ENCODE data around the gene CAMTA1.

Gene CAMTA1

DNA sequence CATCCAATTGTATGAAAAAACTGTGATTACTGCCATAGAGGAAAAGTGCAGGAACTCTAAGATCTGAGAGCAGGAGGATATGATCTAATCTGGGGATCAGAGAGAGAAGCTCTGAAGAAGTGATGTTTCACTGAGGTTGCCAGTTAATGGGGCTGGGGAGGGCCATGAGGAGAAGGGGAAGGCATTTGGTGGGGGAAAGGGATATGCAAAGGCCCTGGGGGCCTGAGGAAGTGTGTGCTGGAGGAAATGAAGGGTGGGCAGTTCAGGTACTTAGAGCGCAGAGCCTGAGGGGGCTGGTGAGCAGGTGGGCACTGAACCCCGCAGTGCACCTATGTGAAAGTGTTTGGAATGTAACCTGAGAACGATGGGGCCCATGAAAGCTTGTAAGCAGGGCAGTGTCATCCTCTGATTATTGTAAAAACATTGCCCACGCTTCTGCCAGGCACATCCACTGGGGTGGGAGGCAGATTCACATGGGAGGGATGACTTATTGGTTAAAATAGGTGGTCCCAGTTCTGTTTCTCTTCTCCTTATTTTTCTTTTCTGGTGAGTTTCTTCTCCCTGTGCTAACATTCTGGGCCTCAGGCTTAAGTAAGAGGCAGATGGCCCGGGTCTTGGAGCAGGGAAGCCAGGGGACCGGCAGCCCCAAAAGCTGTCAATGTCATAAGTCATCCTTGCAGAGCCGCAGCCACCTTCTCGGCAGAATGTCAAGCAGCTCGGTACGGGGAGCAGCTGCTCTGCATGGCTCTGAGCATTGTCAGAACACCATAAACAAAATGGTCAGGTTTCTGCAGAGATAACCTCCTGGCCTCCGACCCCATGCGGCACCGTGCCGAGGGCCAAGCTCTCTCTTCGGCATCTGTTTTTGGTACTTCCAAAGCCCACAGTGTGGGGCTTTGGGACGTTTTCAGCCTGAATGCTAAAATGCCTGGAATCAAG lies 493.8 kb downstream of the CAMTA1 start:
- no peak for DNase-seq

DNA sequence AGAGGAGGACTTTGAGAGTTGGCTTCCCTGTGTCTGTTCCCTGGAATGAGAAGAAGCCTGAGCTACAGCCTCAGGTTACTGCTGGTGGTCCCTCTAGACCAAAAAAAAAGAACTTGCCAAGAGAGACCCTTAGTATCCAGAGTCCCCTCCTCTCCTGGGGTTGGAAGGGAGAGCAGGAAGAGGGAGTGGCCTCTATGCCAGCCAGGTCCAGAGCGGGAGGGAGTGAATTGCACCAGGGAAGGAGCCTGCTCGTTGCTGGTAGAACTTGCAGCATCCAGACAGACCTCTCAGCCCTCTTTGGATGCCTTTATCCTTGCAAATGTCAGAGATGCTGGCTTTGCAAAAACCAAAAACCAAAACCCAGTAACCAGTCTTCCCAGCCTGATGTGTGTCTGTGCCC lies 494.5 kb downstream of the CAMTA1 start:
- DNase-seq = no peak

DNA sequence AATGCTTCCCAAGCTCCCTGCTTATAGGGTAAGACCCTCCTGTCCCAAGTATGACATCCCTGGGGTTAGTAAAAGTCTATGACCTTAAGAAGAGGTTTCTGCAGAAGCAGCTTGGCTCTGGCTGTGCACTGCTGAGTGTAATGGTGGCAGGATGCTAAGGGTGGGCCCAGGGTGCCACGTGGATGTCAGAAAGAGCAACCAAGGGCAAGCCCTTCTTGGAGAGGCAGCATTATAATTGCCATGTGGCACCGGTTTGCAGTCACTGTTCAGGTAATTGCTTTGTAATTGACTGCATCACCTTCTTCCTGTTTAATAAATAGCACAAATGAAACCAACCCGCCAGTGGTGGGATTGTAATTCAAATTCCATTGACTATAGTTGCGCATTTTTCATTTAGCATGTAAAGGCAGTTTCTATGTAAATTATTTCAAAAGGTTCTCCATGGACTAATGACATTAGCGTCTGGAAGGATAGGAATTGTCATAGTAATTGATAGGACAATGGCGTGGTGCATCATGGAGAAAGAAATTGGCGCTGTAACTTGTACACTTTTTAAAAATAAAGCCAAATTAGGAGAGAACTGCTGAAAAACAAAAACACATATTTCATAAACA lies 495.2 kb downstream of the CAMTA1 start:
- no peak for DNase-seq

DNA sequence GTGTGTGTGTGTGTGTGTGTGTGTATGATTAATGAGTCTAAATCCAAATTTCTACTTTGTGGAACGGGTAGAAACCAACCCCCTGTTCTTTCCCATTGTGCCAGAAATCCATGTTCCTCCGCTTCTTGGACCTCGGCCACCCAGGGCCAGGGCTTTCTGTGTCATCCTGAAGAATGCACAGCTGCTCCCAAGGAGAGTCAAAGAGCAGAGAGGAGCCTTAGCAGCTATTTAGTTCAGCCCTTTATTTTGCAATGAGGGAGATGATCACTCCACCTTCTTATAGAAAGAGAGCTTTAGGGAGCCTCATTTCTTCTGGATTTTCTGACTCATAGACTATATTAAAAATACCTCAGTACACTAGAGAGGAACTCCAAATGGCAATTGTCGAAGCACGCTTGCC lies 496.6 kb downstream of the CAMTA1 start:
- no peak for DNase-seq

DNA sequence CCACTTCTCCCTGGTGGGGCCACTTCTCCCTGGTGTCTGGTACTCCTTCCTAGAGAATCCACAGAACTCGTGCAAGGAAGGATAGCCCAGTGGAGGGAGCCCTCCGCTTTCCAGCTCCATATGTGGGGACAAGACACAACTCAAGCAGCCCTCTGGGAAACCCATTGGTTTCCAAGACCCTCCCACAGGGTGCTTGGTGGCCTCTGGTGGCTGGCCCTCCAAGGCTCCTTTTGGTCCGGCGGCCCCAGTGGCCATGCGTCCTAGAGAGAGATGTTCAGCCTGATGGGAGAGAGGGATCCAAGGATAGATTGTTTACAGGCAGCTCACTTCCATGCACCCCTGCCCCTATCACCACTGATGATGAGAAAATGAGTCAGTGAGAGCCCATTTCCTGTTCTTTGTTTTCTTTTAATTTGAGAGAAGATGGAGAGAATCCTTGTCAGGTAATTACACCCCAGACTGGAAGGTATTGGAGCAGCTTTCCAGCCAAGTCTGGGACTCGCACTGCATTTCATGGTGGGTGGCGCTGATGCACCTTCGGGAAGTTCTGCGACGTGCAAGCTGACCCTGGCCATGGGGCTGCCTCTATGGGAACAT lies 499.7 kb downstream of the CAMTA1 start:
- peak; percentile 31 for DNase-seq

DNA sequence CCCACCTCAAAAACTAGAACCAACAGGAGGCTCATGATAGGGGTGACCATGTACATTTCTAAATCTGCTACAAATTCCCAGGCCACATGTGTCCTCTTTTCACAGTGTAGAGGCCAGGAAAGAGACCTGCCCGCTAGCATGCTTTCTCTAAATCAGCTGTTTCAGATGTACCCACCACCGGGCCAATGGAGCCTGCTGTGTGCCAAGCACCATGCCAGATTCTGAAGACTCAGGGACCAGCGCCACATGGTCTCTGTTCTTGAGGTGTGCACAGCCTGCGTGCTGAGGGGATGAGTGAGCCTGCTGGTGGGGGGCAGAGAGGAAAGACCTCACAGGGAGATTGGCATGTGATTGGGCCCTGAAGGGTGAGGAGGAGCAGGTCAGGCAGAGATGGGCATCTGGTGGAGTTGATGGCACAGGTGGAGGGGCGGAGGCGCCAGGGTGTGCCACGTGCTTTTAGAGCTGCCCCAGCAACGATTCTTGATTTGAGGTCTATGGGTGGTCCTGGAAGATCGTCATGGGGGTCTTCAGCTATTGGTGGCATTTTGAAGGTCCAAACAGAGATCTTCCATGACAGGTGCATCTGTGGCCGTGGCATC lies 500.7 kb downstream of the CAMTA1 start:
- no peak for DNase-seq

DNA sequence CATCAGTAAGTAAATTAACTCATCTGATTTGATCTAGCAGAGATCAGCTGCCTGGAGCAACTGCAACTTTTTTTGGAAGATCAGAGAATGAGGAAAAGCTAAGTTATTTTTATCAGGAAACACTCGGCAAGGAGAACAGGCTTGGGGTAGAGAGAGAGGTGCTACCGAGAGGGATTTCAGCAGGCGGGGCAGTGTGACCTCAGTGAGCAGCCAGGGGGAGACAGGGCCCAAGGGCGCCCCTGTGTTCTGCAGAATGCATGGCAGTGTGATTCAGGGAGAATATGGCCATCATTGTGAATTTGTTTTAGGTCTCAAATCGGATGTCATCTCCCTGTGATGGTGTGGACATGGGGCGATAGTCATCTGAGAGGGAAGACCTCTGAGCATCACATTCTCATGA lies 501.8 kb downstream of the CAMTA1 start:
- DNase-seq = no peak

DNA sequence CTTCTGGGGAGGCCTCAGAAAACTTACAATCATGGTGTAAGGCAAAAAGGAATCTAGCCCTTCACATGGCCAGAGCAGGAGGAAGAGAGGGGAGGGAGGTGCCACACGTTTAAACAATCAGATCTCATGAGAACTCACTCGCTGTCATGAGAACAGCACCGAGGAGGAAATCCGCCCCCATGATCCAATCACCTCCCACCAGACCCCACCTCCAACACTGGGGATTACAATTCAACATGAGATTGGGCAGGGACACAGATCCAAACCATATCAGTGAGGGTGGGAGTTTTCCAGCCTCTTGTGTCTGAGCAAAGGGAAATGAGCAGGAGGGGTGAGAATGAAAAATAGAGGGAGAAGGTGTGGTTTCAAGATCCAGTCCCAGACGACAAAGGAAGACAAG lies 503.7 kb downstream of the CAMTA1 start:
- DNase-seq = no peak

DNA sequence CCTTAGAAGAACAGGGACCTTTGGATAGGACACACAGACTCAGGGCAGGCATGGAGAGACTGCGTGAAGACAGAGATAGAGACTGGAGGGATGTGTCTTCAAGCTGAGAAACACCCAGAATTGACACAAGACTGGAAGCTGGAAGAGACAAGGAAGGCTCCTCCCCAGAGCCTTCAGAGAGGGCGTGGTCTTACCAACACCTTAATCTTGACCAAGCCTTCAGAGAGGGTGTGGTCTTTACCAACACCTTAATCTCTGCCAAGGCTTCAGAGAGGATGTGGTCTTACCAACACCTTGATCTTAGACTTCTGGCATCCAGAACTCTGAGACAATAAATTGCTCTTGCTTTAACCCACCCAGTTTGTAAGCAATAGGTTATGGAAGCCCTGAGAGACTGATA lies 504.4 kb downstream of the CAMTA1 start:
- no peak for DNase-seq

DNA sequence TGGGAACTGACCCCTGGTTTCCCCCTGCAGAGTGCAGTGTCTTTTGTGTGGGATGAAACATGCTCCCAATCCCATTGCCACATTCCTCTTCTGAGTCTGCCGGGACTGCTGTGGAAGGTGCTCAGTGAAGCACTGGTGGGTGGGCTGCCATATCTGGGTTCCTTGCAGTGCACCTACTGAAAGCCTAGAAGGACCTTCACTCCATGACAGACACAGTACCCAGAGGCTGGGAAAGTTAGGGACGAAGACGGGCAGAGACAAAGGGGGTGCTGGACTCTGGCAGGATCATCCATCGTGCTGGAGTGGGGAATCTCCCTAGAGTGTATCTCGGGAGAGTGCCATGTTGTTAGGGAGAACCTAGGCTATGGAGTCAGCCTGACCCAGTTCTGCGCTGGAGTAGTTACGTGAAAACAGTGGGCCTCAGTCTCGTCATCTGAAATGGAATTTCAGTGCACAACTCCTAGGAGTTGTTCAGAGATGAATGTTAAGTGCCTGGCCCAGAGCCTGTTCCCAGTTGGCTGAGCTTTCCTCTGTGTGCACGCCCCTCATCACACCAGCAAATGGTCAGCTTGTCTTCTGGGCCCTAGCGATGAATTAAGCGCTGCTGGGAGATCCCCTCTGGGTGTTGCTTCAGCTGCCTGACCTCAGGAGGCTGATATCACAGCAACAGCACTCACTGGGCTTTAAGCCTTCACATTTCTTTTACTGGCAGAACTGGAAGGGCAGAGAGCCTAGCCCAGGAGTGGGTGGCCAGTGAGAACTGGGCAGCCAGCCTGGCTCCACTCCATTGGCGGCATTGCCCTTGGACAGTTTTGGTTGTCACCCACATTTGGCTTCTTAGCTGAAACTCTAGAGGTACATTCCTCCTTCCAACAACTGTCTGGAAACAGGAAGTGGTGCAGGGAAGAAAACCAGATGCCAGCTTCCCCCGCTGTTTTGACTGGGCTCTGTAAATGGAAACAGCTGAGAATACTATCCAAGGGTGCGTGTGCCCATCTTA lies 506.0 kb downstream of the CAMTA1 start:
- DNase-seq = no peak

DNA sequence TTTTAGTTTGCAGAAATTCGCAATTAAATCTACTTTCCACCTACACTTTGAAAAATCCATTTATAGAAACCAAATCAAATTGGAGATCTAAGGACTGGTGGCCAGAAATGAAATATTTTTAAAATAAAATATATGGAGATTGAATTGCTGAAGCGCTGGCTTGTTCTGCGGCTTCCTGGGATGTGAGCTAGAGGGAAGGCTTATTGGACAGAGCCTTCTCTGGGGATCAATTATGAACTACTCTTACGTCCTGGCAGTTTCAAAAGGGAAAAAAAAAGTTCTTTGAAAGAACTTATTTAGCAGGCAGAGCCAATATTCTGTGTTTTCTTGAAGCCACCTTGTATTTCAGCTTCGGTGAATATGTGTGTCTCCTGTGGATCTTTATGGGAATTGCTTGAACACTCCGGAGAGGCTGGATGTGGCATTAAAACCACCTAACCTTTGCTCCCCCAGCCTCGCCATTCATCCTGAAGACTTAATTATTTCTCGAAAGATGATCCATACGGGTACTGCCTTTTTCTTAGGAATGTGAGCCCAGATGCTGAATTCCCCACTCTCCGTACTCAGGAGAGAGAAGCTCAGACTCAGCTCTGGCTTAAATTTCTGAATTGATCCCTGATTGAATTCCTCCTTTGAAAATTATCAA lies 506.9 kb downstream of the CAMTA1 start:
- DNase-seq = no peak

DNA sequence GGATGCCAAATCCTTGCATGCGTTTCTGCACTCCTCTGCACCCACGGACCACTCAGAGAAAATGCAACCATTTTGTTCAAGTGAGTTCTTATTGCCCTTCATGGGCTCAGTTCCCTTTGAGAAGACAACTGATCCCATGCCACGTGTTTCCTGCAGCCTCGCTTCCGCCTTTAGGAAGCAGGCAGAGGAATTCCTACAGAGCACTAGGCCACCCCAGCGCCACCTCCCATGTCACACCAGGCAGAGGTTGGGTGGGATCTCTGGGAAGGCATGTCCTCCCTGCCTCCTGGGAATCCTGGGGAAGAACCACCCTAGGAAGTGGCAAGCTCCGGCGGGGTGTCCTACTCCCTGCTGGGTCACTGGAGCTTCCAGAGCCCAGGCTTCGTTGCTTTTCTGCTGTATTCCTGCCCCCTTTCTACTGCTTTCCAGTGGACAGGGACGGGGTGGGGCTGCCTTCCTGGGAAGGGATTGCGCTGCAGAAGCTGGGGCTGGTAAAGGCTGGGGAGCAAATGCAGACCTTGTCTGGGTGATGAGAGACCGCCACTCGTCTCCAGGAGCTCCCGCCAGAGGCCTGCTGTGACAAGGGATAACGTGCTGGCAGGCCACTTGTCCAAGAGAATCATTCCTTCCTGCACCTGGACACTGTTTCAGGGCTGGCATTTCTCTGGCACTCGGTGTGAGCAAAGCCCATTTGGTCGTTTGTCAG lies 507.6 kb downstream of the CAMTA1 start:
- no peak for DNase-seq

DNA sequence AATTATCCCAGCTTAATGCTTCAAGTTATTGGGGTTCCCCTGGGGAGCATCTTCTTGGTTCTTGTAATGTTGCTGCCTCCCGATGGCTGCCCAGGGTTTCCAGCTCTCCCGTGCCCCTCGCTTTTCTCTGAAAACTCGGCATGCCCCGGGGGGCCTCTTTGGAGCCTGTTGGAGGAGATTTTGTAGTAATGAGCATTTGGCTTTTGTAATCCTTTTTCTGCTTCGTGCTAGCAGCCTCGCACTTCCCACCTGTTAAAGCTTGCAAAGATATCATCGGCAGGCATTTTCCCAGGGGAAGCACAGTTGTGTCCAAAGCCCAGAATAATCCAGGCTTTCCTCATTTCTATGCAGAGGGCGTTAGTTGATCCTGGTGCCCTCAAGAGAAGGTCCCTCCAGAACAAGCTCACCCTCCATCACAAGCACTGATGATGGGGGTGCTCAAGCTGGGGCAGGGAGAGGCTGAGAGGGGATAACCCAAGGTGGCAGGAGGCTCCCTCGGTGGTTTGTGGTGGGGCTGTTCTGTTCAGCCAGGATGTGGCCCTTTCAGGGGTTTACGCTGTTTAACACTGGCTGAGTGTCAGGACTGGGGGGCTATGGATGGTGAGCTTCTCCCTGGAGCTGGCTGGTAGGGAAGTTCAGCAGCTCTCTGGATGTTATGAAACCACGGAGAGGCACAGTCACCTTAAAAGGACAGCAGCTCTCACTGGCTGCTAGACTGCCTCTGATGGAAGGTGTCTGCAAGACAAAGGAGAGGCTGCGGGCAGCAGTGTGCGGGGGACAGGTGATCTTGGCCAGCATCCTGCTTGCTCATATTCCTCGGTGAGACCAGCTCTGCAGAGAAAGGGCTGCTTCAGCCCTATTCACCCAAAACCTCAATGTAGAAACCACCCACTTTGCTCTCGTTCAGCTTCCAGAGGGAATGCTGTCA lies 508.7 kb downstream of the CAMTA1 start:
- no peak for DNase-seq

DNA sequence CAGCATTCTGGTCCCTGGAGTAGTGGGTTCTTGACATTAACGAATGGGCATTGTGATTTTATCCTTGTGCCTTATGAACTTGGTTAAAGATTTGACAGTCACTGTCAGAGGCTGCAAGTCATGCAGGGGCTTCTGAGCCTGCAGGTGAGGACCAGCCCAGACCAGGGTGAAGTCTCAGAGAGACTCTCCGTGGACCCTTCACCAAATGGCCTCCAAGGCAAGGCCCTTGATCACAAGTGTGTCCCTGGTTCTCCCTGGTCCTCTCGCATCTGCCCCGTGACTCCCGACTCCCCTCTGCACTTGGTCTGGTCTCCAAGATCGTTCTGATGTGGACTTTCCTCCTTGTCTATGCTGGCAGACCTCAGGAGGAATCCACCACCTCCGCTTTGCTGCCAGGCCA lies 509.4 kb downstream of the CAMTA1 start:
- DNase-seq = no peak

DNA sequence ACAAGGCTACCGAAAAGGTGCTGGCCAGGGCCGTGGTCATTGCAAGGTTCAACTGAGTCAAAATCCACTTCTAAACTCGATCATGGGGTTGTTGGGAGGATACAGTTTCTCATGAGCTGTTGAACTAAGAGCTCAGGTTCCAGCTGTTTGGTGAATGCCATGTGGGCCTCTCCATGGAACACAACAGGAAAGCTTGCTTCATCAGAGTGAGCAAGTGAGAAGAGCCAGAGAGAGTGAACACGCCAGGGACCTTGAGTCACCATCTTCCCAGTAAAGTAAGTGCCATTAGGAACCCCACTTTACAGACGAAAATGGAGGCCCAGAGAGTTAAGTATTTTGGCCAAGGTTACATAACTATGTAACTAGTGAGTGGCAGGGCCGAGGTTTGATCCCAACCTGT lies 510.7 kb downstream of the CAMTA1 start:
- DNase-seq = no peak

DNA sequence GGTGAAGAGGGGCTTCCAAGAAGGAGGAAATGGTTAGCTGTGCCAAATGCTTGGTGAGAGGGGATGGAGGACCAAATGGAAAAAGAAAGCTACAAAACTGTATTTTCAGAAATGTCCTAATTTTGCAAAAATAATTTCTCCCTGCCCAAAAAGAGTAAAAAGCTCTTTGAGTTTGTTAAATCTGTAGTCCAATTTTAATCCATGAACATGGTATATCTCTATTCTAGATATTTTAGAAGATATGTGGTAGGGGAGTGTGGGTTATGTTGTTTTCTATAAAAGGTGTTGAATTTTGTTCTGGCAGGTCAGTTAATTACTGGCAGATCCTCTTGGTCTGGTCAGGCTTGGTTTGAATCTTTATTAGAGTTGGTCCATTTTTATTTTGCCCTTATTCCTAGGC lies 511.7 kb downstream of the CAMTA1 start:
- no peak for DNase-seq

DNA sequence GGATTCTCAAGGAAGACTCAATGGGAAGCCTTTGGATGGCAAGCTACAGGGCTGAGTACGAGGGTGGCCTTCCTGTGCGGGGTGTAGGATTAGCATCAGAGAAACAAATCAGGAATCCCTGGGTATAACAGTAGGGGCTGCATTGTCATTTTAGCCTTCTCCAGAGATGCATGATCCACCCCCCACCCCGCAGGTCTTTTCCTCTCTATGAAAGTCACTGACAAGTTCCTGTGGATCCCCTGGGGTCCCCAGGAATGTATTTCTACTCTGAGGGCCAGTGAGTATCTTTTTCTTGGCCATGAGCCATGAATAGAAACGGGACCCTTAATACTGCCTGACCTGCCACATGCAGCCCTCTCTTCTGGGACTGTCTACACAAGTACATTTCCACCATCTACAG lies 512.9 kb downstream of the CAMTA1 start:
- DNase-seq = no peak

DNA sequence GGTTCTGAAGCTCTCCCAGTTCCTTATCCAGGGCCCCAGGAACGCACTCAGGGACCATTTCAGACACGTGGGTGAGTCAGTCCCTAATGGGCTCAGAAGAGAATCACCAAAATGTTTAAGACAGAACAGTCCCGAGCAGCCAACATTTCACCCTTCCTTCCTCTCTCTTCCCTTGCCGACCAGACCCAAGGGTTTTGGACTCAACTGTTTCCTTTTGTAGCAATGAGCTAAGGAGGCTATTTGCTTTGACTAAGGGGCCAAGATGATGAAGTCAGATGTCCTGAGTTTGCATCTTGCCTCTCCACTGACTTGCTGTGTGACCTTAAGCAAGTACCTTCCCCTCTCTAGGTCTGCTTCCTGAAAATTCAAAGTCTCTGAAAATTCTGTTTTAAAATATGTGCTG lies 513.5 kb downstream of the CAMTA1 start:
- DNase-seq = no peak

DNA sequence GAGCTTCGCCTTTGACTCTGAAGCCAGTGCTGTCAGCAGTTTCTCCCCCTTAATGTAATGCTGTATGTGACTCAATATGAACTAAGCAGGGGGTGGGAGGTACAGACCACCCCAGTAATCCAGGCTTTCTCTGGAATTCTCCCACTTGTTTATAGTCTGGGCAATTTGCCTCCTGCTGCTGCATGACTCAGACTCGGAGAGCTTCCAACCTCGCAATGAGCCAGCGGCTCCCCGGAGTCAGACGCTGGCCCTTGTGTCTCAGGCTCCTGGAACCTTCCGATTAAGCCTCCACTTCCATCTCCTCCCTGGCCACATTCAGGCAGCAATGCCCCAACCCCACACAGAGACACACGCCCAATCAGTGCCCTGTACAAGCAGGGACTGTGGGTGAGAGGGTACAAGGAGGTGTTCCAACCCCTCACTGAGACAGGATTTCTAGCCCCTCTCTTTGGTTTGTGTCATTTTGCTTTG lies 514.1 kb downstream of the CAMTA1 start:
- peak; percentile 96 for DNase-seq

DNA sequence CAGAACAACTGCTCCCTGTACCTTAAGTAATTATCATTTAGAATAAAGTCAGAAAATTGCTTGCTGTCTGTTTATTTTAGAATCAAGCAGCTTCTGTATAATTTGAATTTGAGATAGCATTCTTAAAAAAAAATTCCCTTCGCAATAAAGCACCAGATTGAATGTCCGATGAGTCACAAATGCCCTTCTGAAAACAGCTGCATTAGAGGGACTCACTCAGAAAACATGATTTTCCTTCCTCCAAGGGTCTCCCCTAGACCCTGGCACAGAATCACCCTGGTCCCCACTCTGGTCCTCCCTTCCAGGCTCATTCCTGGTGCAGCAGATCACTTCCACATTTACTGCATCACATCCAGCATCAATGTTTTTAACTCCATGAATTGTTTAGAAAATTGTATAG lies 514.7 kb downstream of the CAMTA1 start:
- DNase-seq = peak; percentile 43
